B cell (primary cell): ENCODE data around the gene STK33. TPM values are rescaled to one million over a fixed set of nuclear protein-coding genes. Genes with fewer than 3 reads are reported as not detected.

Experiments
- ATAC-seq: fragments of 200-7000 bp; cut with Tn5 transposase; one replicate; pipeline ENCODE4 v1.10.0; 2021; ENCODE audit warnings: low read depth, mild to moderate bottlenecking, moderate number of reproducible peaks, moderate library complexity
- CTCF ChIA-PET: fragments of 350-600 bp; sonication (Branson Sonifier 250); formaldehyde crosslinking; loops from one replicate; lab custom pipeline; 2021; ENCODE audit warnings: antibody characterized with exemption, inconsistent platforms; lab: Charles Lee
- POLR2A ChIA-PET: fragments of 350-600 bp; sonication (Branson Sonifier 250); formaldehyde crosslinking; loops from one replicate; lab custom pipeline; 2021; ENCODE audit warnings: antibody characterized with exemption; lab: Charles Lee
- DNase-seq: peaks from one replicate; pipeline ENCODE4 v3.0.0; 2013
- H2AFZ ChIP-seq: 2 replicates; pipeline ENCODE4 v1.6.1; 2012; ENCODE audit warnings: mild to moderate bottlenecking, low read depth, low read length; ENCODE audit not compliant: insufficient read depth, poor library complexity, severe bottlenecking
- H3K27ac ChIP-seq, 2 donors: 1 replicate in 1 of 2; 2 replicates in 1 of 2; pipeline ENCODE4 v1.5.1; 2012 to 2013; ENCODE audit warnings: low read length in 2 of 2, mild to moderate bottlenecking in 2 of 2, moderate library complexity in 1 of 2
- H3K27me3 ChIP-seq, 4 experiments: fragments of 200-600 bp in 1 of 4; sonication (generic) in 1 of 4; replicated peaks in 1 of 4; 1 replicate in 2 of 4; 2 replicates in 2 of 4; pipeline versions ENCODE4 v1.6.1 to v1.7.0; 2013 to 2016; ENCODE audit warnings: low read length in 3 of 4, mild to moderate bottlenecking in 2 of 4, mixed read lengths in 1 of 4, moderate library complexity in 1 of 4; ENCODE audit not compliant: insufficient read depth in 4 of 4, control insufficient read depth in 3 of 4; ENCODE audit errors: control extremely low read depth in 1 of 4
- H3K36me3 ChIP-seq, 2 experiments: replicated peaks in 1 of 2; 1 replicate in 1 of 2; 2 replicates in 1 of 2; pipeline versions ENCODE4 v1.6.1 to v1.7.1; 2013; ENCODE audit warnings: low read length in 1 of 2; ENCODE audit not compliant: insufficient read depth in 2 of 2, control insufficient read depth in 1 of 2; ENCODE audit errors: control extremely low read depth in 1 of 2, extremely low read depth in 1 of 2
- H3K4me1 ChIP-seq, 2 donors: fragments of 200-600 bp in 1 of 2; sonication (generic) in 1 of 2; 1 replicate in 1 of 2; 2 replicates in 1 of 2; pipeline versions ENCODE4 v1.5.1 to v1.6.1; 2013 to 2017; ENCODE audit warnings: low read length in 2 of 2; ENCODE audit not compliant: control insufficient read depth in 2 of 2, insufficient read depth in 2 of 2
- H3K4me2 ChIP-seq: replicated peaks from 2 replicates; pipeline ENCODE3; 2012; ENCODE audit warnings: mild to moderate bottlenecking, low read depth, low read length; ENCODE audit not compliant: poor library complexity, severe bottlenecking
- H3K4me3 ChIP-seq, 5 experiments: fragments of 200-600 bp in 1 of 5; sonication (generic) in 1 of 5; 1 replicate in 3 of 5; 2 replicates in 2 of 5; pipeline versions ENCODE4 v1.5.1 to v1.7.0; 2011 to 2016; ENCODE audit warnings: low read length in 4 of 5, mild to moderate bottlenecking in 4 of 5, low read depth in 2 of 5, control low read depth in 1 of 5, moderate library complexity in 1 of 5; ENCODE audit not compliant: insufficient read depth in 1 of 5; ENCODE audit errors: control extremely low read depth in 1 of 5, extremely low read depth in 1 of 5
- H3K79me2 ChIP-seq: fragments of 200-600 bp; sonication (generic); one replicate; pipeline ENCODE4 v1.6.0; 2016; ENCODE audit warnings: low read length; ENCODE audit not compliant: control insufficient read depth, insufficient read depth
- H3K9ac ChIP-seq: fragments of 200-600 bp; sonication (generic); 2 replicates; pipeline ENCODE4 v1.6.1; 2017; ENCODE audit warnings: mild to moderate bottlenecking, low read length, moderate library complexity
- H3K9me3 ChIP-seq, 3 donors: one replicate each; pipeline versions ENCODE4 v1.6.1 to v1.7.1; 2013; ENCODE audit warnings: low read length in 2 of 3; ENCODE audit not compliant: control insufficient read depth in 2 of 3, insufficient read depth in 1 of 3; ENCODE audit errors: control extremely low read depth in 1 of 3
- H4K20me1 ChIP-seq: 2 replicates; pipeline ENCODE4 v1.6.0; 2012; ENCODE audit warnings: mild to moderate bottlenecking, low read length; ENCODE audit not compliant: insufficient read depth, control insufficient read depth, poor library complexity, severe bottlenecking
- H3K27ac Mint-ChIP-seq: one replicate; pipeline ENCODE4 v1.8.0; 2021; ENCODE audit warnings: mixed read lengths
- H3K27me3 Mint-ChIP-seq: one replicate; pipeline ENCODE4 v1.8.0; 2021; ENCODE audit warnings: mixed read lengths
- H3K4me1 Mint-ChIP-seq: one replicate; pipeline ENCODE4 v1.8.0; 2021; ENCODE audit warnings: mixed read lengths
- H3K4me3 Mint-ChIP-seq: one replicate; pipeline ENCODE4 v1.8.0; 2021; ENCODE audit warnings: mixed read lengths
- H3K9me3 Mint-ChIP-seq: one replicate; pipeline ENCODE4 v1.8.0; 2022; ENCODE audit warnings: mixed read lengths; ENCODE audit not compliant: insufficient read depth
- CTCF ChIP-seq: fragments of 200-600 bp; IDR thresholded peaks from one replicate; pipeline ENCODE4 v1.8.0; 2022; ENCODE audit warnings: antibody characterized with exemption, mild to moderate bottlenecking
- EZH2 ChIP-seq: IDR thresholded peaks from 2 replicates; pipeline ENCODE4 v1.6.1; 2012; ENCODE audit warnings: borderline replicate concordance, low read depth, mild to moderate bottlenecking, moderate library complexity, low read length; ENCODE audit not compliant: insufficient read depth, poor library complexity, severe bottlenecking
- WGBS: methylation state at CpG from one replicate; pipeline ENCODE4 v1.1.5; 2013; ENCODE audit warnings: missing lambda C conversion rate; ENCODE audit not compliant: insufficient coverage; 5-methylcytosine and 5-hydroxymethylcytosine counted together
- intact Hi-C: fragments of 100-400 bp; cut with micrococcal nuclease; formaldehyde crosslinking; loops from one replicate; pipeline ENCODE4 v1.10.0; 2022
- polyA plus RNA-seq: library from polyadenylated mRNA; depleted of rRNA; stranded (reverse); fragments of >200 nt; gene quantifications from 2 replicates; pipeline ENCODE4 v1.2.3, GENCODE V29; 2012
- total RNA-seq, 2 donors: library from RNA; stranded (reverse); fragments of 120-200 nt in 1 of 2; gene quantifications; 1 replicate in 1 of 2; 2 replicates in 1 of 2; pipeline versions ENCODE4 v1.2.3 to v1.2.4, GENCODE V29; 2013 to 2022

Gene STK33
- total and polyA plus RNA-seq, 2 donors (not counting 1 experiment from before 2014, with no cell fraction given), result 3.1 to 9.3 TPM

GRCh38 chr11:8372641-8373381, 221.2 kb downstream of the STK33 start:
- H4K20me1 ChIP-seq, result no peaks in the 10 kb centered on the region
- no peaks in the 10 kb centered on the region for H3K27me3 ChIP-seq
- H3K36me3 ChIP-seq, result no peaks in the 10 kb centered on the region
- ChIA-PET CTCF (no interaction called here), POLR2A (no interaction called here)
- ATAC-seq (no peak), DNase-seq (no peak)
- peaks cover 7 to 11% of the 10 kb centered on the region in 2 donors for H3K4me1 ChIP-seq
- peaks cover 5% of the 10 kb centered on the region for H3K4me1 Mint-ChIP-seq
- no peak overlapping the region for H3K9ac ChIP-seq
- no peak overlapping the region for H3K4me3 Mint-ChIP-seq
- no peak overlapping the region for H2AFZ ChIP-seq
- intact Hi-C loops, result no loop called here
- no peaks in the 10 kb centered on the region for H3K9me3 Mint-ChIP-seq
- H3K9me3 ChIP-seq, result peaks cover 0 to 2% (median 0%) of the 10 kb centered on the region in 3 donors
- H3K4me2 ChIP-seq, result no peak overlapping the region
- H3K27ac ChIP-seq, result no peak overlapping the region
- H3K79me2 ChIP-seq, result no peaks in the 10 kb centered on the region
- 98% methylated on average over 11 of the region's 12 CpGs for WGBS
- peaks cover 4% of the 10 kb centered on the region for H3K27me3 Mint-ChIP-seq
- no peak overlapping the region for H3K27ac Mint-ChIP-seq
- no peak overlapping the region for H3K4me3 ChIP-seq
- TF ChIP-seq EZH2 (no peak), CTCF (no peak)

GRCh38 chr11:8371516-8371884, 222.5 kb downstream of the STK33 start:
- Histone ChIP-seq H2AFZ (no peak overlapping the region), H3K4me2 (no peak overlapping the region), H3K36me3 (no peaks in the 10 kb centered on the region), H3K9me3 (peaks cover 0 to 2% (median 0%) of the 10 kb centered on the region in 3 donors), H3K79me2 (no peaks in the 10 kb centered on the region), H3K27me3 (no peaks in the 10 kb centered on the region), H3K27ac (no peak overlapping the region), H3K4me1 (peaks cover 7 to 11% of the 10 kb centered on the region in 2 donors), H3K9ac (no peak overlapping the region), H4K20me1 (no peaks in the 10 kb centered on the region), H3K4me3 (no peak overlapping the region)
- no peak overlapping the region for H3K4me3 Mint-ChIP-seq
- POLR2A ChIA-PET, result no interaction called here
- no peak for DNase-seq
- H3K27me3 Mint-ChIP-seq, result no peaks in the 10 kb centered on the region
- 83% methylated on average over 1 of the region's 1 CpG for WGBS
- no peaks in the 10 kb centered on the region for H3K9me3 Mint-ChIP-seq
- CTCF ChIA-PET, result no interaction called here
- H3K27ac Mint-ChIP-seq, result no peak overlapping the region
- ATAC-seq, result no peak
- intact Hi-C loops, result no loop called here
- peaks cover 5% of the 10 kb centered on the region for H3K4me1 Mint-ChIP-seq
- TF ChIP-seq EZH2 (no peak), CTCF (no peak)
